Measurements from ENCODE around the gene LCN12.

- no peak for TF ChIP-seq CTCF (IDR thresholded peaks at IDR 0.05)
- no peak for TF ChIP-seq POLR2AphosphoS5 (IDR thresholded peaks at IDR 0.05)
- TF ChIP-seq POLR2A (IDR thresholded peaks at IDR 0.05), result no peak
These were observed 9.4 kb downstream of the LCN12 start for GRCh38 chr9:136961279-136962065.
